Effector memory CD8-positive, alpha-beta T cell (primary cell): ENCODE data around the gene FKBP9.

ENCODE experiments used
- ATAC-seq: fragments of 150-1000 bp; cut with Tn5 transposase; replicated peaks from 2 replicates; pipeline ENCODE4 v1.10.0; 2021; ENCODE audit warnings: mild to moderate bottlenecking, moderate library complexity
- DNase-seq, 3 experiments: peaks; one replicate each; pipeline ENCODE4 v3.0.0; 2021
- H3K27ac Mint-ChIP-seq, 2 donors: one replicate each; pipeline ENCODE4 v1.8.0; 2022; ENCODE audit warnings: mild to moderate bottlenecking in 2 of 2, mixed read lengths in 2 of 2, moderate library complexity in 2 of 2
- H3K27me3 Mint-ChIP-seq, 2 donors: one replicate each; pipeline ENCODE4 v1.8.0; 2022; ENCODE audit warnings: mixed read lengths in 2 of 2
- H3K36me3 Mint-ChIP-seq: one replicate; pipeline ENCODE4 v1.8.0; 2022; ENCODE audit warnings: mild to moderate bottlenecking, moderate library complexity, mixed read lengths; ENCODE audit not compliant: insufficient read depth
- H3K4me1 Mint-ChIP-seq, 2 donors: one replicate each; pipeline ENCODE4 v1.8.0; 2022; ENCODE audit warnings: low read depth in 2 of 2, mixed read lengths in 2 of 2
- H3K4me3 Mint-ChIP-seq, 2 donors: one replicate each; pipeline ENCODE4 v1.8.0; 2022; ENCODE audit warnings: mild to moderate bottlenecking in 2 of 2, mixed read lengths in 2 of 2, moderate library complexity in 2 of 2
- H3K9me3 Mint-ChIP-seq, 2 donors: one replicate each; pipeline ENCODE4 v1.8.0; 2022; ENCODE audit warnings: mixed read lengths in 2 of 2

FKBP9 gene

DNA sequence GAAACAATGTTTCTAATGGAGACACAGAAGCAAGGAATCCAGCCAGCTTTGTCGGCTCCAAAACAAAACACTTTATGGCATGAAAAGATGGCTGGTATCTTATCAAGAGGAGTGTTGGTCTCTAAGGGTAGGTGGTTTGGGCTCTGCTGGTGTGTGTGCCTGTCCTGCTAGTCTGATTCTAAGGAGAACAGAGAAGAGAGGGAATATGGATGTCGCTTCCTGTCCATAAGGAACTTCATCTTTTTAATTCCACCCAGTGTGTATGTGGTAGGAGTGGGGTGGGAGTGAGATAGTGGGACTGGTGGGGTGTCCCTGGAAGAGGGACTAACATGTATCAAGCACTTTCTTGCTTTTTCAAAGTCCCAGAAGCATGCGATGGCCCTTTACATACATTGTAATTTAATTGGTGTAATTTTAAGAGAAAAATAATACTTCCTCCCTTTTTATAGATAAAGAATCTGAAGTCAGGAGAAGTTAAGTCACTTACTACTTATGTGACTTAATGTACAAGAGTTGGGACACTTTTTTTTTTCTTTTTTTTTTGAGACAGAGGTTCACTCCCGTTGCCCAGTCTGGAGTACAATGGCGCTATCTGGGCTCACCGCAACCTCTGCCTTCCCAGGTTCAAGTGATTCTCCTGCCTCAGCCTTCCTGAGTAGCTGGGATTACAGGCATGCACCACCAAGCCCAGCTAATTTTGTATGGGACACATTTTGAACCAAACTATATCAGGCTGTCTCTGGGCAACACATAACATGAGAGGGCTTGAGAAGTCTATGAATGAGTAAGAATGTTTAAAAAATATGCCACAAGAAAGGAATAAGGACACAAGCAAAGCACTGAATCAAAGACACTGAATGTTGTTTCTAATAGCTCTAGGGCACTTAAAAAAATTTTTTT is 86.5 kb downstream of the FKBP9 start:
- Mint-ChIP-seq H3K4me3 (no peak overlapping the region), H3K4me1 (peaks cover 15 to 40% of the 10 kb centered on the region in 2 donors), H3K36me3 (peaks cover 6% of the 10 kb centered on the region), H3K9me3 (no peaks in the 10 kb centered on the region), H3K27ac (peak overlapping the region; percentile 57), H3K27me3 (no peaks in the 10 kb centered on the region)
- DNase-seq (no peak), ATAC-seq (no peak)

DNA sequence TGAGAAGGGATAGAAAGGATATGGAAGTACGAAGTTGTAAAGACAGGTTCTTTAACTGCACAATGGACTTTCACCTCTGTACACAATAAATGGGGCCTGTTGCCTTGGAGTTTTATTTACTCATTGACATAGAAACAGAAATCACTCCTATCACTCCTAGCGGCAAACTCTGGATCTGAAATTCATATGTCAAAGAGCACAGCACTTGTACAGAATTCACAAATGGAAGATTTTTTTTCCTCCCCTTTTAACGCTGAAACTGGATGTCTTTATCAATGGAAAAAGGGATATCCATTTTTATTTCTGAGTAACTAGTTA is 87.1 kb downstream of the FKBP9 start:
- ATAC-seq = no peak
- Mint-ChIP-seq H3K4me1 (peaks cover 14 to 38% of the 10 kb centered on the region in 2 donors), H3K4me3 (no peak overlapping the region), H3K27ac (peak overlapping the region; percentile 57), H3K36me3 (peaks cover 6% of the 10 kb centered on the region), H3K27me3 (no peaks in the 10 kb centered on the region), H3K9me3 (no peaks in the 10 kb centered on the region)
- DNase-seq = no peak

DNA sequence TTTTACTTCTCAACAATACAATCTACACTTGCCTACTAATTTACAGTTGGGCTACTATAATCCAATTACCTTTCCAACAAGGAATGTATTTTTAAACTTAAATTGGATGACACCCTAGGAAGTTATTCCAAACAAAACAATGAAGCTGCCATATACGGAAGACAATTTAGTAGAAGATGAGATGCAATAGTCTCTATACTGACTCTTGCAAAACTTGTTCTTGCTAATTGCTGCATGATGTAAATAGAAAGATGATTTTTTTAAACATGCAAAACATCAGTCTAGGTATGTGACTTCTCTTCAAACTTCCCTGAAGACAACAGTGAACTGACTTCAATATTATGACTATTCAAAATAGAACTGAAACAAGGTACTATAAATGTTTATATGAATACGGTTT is 87.7 kb downstream of the FKBP9 start:
- no peaks in the 10 kb centered on the region for H3K9me3 Mint-ChIP-seq
- H3K4me3 Mint-ChIP-seq = no peak overlapping the region
- ATAC-seq (no peak), DNase-seq (no peak)
- H3K4me1 Mint-ChIP-seq = peaks cover 12 to 32% of the 10 kb centered on the region in 2 donors
- peaks cover 6% of the 10 kb centered on the region for H3K36me3 Mint-ChIP-seq
- no peaks in the 10 kb centered on the region for H3K27me3 Mint-ChIP-seq
- no peak overlapping the region for H3K27ac Mint-ChIP-seq

DNA sequence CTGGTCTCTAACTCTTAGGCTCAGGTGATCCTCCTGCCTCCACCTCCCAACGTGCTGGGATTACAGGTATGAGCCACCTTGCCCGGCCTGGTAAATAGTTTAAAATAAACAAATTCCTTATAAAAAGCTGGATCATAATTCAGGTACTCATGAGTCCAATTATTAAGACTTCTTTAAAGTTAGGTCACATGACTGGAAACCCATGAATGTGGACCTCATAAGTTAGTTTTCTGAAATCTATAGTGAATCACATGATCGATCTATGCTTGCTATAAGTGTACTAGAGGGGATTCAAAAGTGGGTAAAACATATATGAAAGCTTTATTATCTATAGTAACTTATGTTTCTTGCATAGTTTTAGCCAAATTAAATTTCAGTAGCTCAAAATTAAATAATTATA is 91.0 kb downstream of the FKBP9 start:
- H3K27ac Mint-ChIP-seq = no peak overlapping the region
- H3K4me3 Mint-ChIP-seq = no peak overlapping the region
- no peak for DNase-seq
- no peaks in the 10 kb centered on the region for H3K9me3 Mint-ChIP-seq
- peaks cover 20 to 35% of the 10 kb centered on the region in 2 donors for H3K4me1 Mint-ChIP-seq
- no peak for ATAC-seq
- no peaks in the 10 kb centered on the region for H3K27me3 Mint-ChIP-seq
- peaks cover 3% of the 10 kb centered on the region for H3K36me3 Mint-ChIP-seq

DNA sequence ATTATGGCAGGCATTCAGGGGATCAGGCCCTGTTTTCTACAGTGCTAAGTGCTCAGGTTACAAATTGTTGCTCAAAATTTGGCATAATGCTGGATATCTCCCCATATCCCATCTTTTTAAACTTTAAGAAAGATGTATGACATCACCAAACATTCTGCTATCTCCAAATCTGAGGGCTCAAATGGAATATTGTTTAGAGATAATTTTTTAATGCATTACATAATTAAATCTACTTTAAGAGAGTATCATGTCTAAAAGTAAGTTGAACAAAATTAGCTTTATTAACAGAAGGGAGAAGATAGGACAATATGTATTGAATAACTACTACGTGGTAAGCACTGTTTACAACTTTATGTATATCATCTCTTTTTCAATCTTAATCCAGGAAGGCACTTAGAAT is 91.5 kb downstream of the FKBP9 start:
- H3K4me1 Mint-ChIP-seq = peaks cover 17 to 30% of the 10 kb centered on the region in 2 donors
- H3K27me3 Mint-ChIP-seq = no peaks in the 10 kb centered on the region
- no peak overlapping the region for H3K27ac Mint-ChIP-seq
- ATAC-seq = no peak
- no peaks in the 10 kb centered on the region for H3K9me3 Mint-ChIP-seq
- no peak for DNase-seq
- H3K4me3 Mint-ChIP-seq = no peak overlapping the region
- peaks cover 6% of the 10 kb centered on the region for H3K36me3 Mint-ChIP-seq

DNA sequence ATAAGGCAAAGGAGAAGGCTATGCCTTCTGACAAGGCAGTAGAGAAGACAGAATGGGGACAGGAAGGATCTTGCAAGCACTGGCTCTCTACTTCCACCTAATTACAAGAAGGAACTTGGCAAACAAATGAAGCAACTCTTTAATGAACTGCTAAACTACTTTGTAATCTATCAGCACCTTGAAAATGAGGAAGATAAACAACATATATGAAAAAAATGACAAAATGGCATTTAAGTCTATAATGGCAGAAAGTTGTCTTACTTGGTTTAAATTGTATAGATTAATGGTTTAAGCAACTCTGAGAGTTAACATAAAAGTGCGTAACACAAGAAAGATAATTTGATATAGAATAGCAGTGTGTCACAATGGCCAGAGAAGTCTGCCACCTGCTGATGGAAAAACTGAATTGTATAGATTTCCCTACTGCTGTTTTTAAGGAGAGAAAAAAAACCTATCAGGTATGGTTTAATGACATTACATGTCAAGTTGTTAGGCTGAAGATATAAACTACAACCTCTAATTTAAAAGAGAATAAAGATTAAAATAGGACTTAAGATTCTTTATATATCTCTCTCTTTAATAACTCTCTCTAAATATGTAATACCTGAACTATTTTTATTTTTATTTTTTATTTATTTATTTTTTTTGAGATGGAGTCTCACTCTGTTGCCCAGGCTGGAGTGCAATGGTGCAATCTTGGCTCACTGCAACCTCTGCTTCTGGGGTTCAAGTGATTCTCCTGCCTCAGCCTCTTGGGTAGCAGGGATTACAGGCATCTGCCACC is 93.5 kb downstream of the FKBP9 start:
- ATAC-seq (peak; percentile 61), DNase-seq (peak; percentile 28 to 39 (median 38))
- peaks cover 6% of the 10 kb centered on the region for H3K36me3 Mint-ChIP-seq
- H3K4me1 Mint-ChIP-seq = peaks cover 17 to 42% of the 10 kb centered on the region in 2 donors
- peak overlapping the region in 1 of 2 donors; percentile 14 for H3K4me3 Mint-ChIP-seq
- peak overlapping the region in 1 of 2 donors; percentile 49 for H3K27ac Mint-ChIP-seq
- no peaks in the 10 kb centered on the region for H3K27me3 Mint-ChIP-seq
- no peaks in the 10 kb centered on the region for H3K9me3 Mint-ChIP-seq

DNA sequence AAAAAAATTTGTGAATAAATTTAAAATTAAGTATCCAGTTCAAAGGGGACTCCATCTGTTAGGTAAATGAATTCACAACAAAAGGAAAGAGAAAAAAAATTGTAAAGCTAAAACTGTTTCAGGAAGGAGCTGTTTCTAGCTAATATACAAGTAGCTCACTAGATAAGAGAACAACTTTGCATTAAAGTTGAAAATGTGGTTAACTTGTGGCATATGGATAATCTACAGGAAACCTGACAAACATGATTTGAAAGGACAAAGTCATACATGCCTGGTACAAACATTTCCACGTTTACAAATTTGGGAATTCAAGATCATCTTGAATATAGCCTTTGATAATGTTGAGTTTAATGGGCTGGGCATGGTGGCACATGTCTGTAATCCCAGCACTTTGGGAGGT is 96.5 kb downstream of the FKBP9 start:
- Mint-ChIP-seq H3K36me3 (peaks cover 10% of the 10 kb centered on the region), H3K9me3 (no peaks in the 10 kb centered on the region), H3K27ac (peak overlapping the region; percentile 86 to 91), H3K4me3 (peak overlapping the region in 1 of 2 donors; percentile 23), H3K27me3 (no peaks in the 10 kb centered on the region), H3K4me1 (peaks cover 19 to 53% of the 10 kb centered on the region in 2 donors)
- DNase-seq (no peak), ATAC-seq (no peak)

DNA sequence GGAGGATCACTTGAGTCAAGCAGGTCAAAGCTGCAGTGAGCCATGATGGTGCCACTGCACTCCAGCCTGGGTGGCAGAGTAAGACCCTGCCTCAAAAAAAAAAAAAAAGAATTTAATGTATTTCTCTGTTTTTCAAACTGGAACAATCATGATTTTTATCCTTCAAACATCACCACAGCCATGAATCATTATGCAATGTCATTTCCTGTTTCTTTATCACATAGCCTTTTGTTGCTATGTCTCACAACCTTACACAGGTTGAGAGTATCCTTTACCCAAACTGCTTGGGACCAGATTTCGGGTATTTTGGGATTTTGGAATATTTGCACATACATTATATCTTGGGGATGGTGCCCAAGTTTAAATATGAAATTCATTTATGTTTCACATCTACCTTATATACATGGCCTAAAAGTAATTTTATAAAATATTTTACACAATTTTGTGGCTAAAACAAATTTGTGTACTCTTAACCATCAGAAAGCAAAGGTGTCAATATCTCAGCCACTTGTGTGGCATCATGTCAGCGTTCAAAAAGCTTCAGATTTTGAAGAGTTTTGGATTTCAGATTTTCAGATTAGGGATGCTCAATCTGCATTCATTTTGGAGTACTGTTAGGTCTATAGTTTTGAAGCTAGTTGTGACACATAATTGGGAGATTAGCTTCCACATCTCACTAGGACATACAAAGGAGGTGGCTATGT is 97.2 kb downstream of the FKBP9 start:
- H3K9me3 Mint-ChIP-seq = no peaks in the 10 kb centered on the region
- peaks cover 24 to 57% of the 10 kb centered on the region in 2 donors for H3K4me1 Mint-ChIP-seq
- H3K36me3 Mint-ChIP-seq = peaks cover 10% of the 10 kb centered on the region
- peak overlapping the region; percentile 23 to 35 for H3K4me3 Mint-ChIP-seq
- ATAC-seq = peak; percentile 88
- no peaks in the 10 kb centered on the region for H3K27me3 Mint-ChIP-seq
- no peak for DNase-seq
- peak overlapping the region; percentile 86 to 91 for H3K27ac Mint-ChIP-seq

DNA sequence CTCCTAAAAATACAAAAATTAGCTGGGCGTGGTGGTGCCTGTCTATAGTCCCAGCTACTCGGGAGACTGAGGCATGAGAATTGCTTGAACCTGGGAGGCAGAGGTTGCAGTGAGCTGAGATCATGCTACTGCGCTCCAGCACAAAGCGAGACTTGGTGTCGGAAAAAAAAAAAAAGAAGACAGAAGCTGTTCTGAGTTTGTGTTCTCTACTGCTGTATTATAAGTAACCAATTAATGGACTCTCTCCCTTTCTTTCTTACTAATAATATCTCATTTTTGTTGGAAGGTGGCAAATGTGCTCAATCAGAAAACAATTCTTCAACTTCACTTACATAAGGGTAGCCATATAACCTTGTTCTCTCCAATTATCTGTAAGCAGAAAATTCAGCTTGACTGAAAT is 97.9 kb downstream of the FKBP9 start:
- peaks cover 28 to 64% of the 10 kb centered on the region in 2 donors for H3K4me1 Mint-ChIP-seq
- DNase-seq (no peak), ATAC-seq (no peak)
- H3K27me3 Mint-ChIP-seq = no peaks in the 10 kb centered on the region
- H3K36me3 Mint-ChIP-seq = peaks cover 10% of the 10 kb centered on the region
- H3K27ac Mint-ChIP-seq = peak overlapping the region; percentile 86 to 91
- peak overlapping the region in 1 of 2 donors; percentile 35 for H3K4me3 Mint-ChIP-seq
- H3K9me3 Mint-ChIP-seq = no peaks in the 10 kb centered on the region
